Neural crest cell (in vitro differentiated cells): Measurements from ENCODE around the gene LPAR3. TPM values are rescaled to one million over a fixed set of nuclear protein-coding genes. Genes with fewer than 3 reads are reported as not detected.
A peak's percentile ranks its signal among the peaks of the same experiment; 100 is the strongest.

Experiments used
- DNase-seq: peaks from one replicate; pipeline ENCODE4 v3.0.0; 2021; ENCODE audit warnings: low read depth, mixed read lengths, low spot score
- H3K27ac Mint-ChIP-seq: one replicate; pipeline ENCODE4 v1.8.0; 2021; ENCODE audit warnings: mild to moderate bottlenecking, mixed read lengths; ENCODE audit not compliant: unreplicated experiment
- H3K27me3 Mint-ChIP-seq: 2 replicates; pipeline ENCODE4 v1.8.0; 2021; ENCODE audit warnings: low read depth, mild to moderate bottlenecking, mixed read lengths
- H3K36me3 Mint-ChIP-seq: 2 replicates; pipeline ENCODE4 v1.8.0; 2021; ENCODE audit warnings: low read depth, mild to moderate bottlenecking, mixed read lengths
- H3K4me1 Mint-ChIP-seq: 2 replicates; pipeline ENCODE4 v1.8.0; 2021; ENCODE audit warnings: mixed read lengths
- H3K4me3 Mint-ChIP-seq: one replicate; pipeline ENCODE4 v1.8.0; 2021; ENCODE audit warnings: mild to moderate bottlenecking, mixed read lengths
- H3K9me3 Mint-ChIP-seq: 2 replicates; pipeline ENCODE4 v1.8.0; 2021; ENCODE audit warnings: mixed read lengths
- CTCF ChIP-seq: fragments of 200-600 bp; sonication (generic); conservative IDR thresholded peaks from 2 replicates; pipeline ENCODE4 v1.5.0; 2021; ENCODE audit warnings: antibody characterized with exemption, mild to moderate bottlenecking
- total RNA-seq: library from RNA; stranded (reverse); gene quantifications from 2 replicates; pipeline ENCODE4 v1.2.1, GENCODE V29; 2021

LPAR3 gene
- total RNA-seq, 1 donor from 2014 or later, result 1.3 TPM

GRCh38 chr1:84936116-84936810 is 43.3 kb upstream of the LPAR3 start:
- H3K27ac Mint-ChIP-seq, result no peak overlapping the region
- peak; percentile 31 for DNase-seq
- peaks cover 11% of the 10 kb centered on the region for H3K27me3 Mint-ChIP-seq
- H3K9me3 Mint-ChIP-seq, result no peaks in the 10 kb centered on the region
- no peaks in the 10 kb centered on the region for H3K36me3 Mint-ChIP-seq
- no peak overlapping the region for H3K4me3 Mint-ChIP-seq
- peak; percentile 91 for TF ChIP-seq CTCF
- H3K4me1 Mint-ChIP-seq, result peaks cover 8% of the 10 kb centered on the region

- no peaks in the 10 kb centered on the region for H3K9me3 Mint-ChIP-seq
- H3K36me3 Mint-ChIP-seq, result no peaks in the 10 kb centered on the region
- DNase-seq, result no peak
- TF ChIP-seq CTCF, result no peak
- no peaks in the 10 kb centered on the region for H3K4me1 Mint-ChIP-seq
- H3K27ac Mint-ChIP-seq, result no peak overlapping the region
- peaks cover 6% of the 10 kb centered on the region for H3K27me3 Mint-ChIP-seq
- no peak overlapping the region for H3K4me3 Mint-ChIP-seq
Observed at GRCh38 chr1:84933011-84933611, 40.1 kb upstream of the LPAR3 start.

- peaks cover 6% of the 10 kb centered on the region for H3K27me3 Mint-ChIP-seq
- no peaks in the 10 kb centered on the region for H3K36me3 Mint-ChIP-seq
- no peak overlapping the region for H3K27ac Mint-ChIP-seq
- TF ChIP-seq CTCF, result no peak
- H3K4me3 Mint-ChIP-seq, result no peak overlapping the region
- H3K4me1 Mint-ChIP-seq, result no peaks in the 10 kb centered on the region
- no peak for DNase-seq
- H3K9me3 Mint-ChIP-seq, result no peaks in the 10 kb centered on the region
Observed at GRCh38 chr1:84930831-84931230, 37.8 kb upstream of the LPAR3 start.

- no peak for DNase-seq
- H3K36me3 Mint-ChIP-seq, result no peaks in the 10 kb centered on the region
- H3K9me3 Mint-ChIP-seq, result no peaks in the 10 kb centered on the region
- no peak overlapping the region for H3K4me3 Mint-ChIP-seq
- no peak overlapping the region for H3K27ac Mint-ChIP-seq
- peaks cover 6% of the 10 kb centered on the region for H3K27me3 Mint-ChIP-seq
- TF ChIP-seq CTCF, result no peak
- no peaks in the 10 kb centered on the region for H3K4me1 Mint-ChIP-seq
Observed at GRCh38 chr1:84930329-84930728, 37.3 kb upstream of the LPAR3 start.

- TF ChIP-seq CTCF, result no peak
- H3K9me3 Mint-ChIP-seq, result no peaks in the 10 kb centered on the region
- peaks cover 6% of the 10 kb centered on the region for H3K27me3 Mint-ChIP-seq
- DNase-seq, result no peak
- H3K36me3 Mint-ChIP-seq, result no peaks in the 10 kb centered on the region
- H3K27ac Mint-ChIP-seq, result no peak overlapping the region
- no peaks in the 10 kb centered on the region for H3K4me1 Mint-ChIP-seq
- H3K4me3 Mint-ChIP-seq, result no peak overlapping the region
Observed at GRCh38 chr1:84929581-84929980, 36.6 kb upstream of the LPAR3 start.
